ENCODE measurements around the gene ECEL1.
"Not testable (repeated sequence)": the region's sequence is repeated elsewhere in the genome, so short reads cannot be mapped to it uniquely, and the experiment has no call there.

Gene ECEL1

DNA sequence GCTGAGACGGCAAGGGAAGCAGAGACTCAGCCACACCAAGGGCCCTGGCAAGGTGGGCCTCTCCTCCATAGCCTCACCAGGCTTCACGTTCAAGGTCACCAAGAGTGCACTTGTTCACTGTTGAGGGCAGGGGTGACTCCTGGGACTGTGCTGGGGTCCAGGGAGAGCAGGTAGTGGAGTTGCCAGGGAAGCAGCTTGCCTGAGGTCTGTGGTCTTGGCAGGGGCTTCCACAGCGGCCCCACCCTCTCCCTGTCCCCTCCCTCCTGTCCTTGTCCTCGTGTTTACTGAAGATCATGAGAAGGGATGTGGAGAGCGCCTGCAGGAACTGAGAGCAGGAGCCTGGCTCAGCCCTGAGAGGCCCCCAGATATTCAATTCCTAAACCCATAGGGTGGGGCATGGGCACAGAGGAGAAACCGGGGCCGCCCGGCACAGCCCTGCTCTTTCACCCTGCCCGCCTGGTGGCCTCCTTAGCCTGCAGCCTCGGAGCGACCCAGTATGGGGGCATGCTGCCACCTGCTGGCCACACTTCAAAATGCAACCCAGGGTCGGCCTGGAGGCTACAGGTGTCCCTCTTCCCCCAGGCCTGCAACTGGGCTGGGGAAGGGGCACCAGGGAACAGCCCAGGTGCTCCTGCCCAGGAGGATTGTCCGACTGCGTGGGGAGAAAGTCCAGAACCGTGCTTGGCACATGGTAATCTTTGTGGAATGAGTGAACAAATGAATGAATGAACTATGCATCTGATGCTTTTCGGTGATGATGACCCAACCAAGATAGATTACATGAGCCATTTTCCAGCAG lies 47.2 kb downstream of the ECEL1 start:
- DNase-seq, result peak; percentile 84

DNA sequence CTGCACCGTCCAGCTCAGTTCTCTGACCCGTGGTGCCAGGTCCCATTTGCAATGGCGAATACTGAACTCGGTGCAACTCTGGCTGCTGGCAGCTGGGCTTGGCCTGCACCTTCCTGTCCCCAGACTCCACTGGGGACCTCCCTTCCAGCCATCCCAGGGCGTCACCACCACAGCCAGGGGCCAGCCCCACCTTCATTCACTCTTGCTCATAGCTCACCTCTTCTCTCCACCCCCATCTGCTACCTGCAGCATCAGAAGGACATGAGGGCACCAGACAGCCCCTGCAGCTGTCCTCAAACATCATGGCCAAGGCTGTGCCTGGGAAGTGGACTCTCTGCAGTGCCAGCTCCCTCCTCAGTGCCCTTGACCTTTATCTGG lies 47.9 kb downstream of the ECEL1 start:
- DNase-seq, result no peak

- peak; percentile 48 for DNase-seq
Observed at GRCh38 chr2:232438951-232439757, 48.5 kb downstream of the ECEL1 start.

GRCh38 chr2:232438091-232438490 lies 49.5 kb downstream of the ECEL1 start:
- no peak for DNase-seq

DNA sequence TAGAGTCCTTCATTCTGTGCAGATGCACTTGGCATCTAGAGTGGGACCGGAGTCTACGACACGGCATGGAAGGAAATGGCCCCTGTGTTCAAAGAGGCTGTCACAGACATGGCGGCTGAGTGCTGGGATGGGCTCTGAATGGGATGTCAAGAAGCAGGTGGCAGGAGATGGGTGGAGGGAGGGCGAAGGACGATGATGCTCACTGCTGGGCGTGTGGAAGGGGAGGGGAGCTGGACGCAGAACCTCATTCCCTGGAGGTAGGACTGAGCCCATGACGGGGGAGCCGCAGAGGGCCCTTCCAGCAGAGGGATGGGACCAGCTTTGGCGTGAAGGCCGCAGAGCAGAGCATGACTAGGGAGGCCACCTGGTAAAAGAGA lies 50.5 kb downstream of the ECEL1 start:
- DNase-seq, result no peak

DNA sequence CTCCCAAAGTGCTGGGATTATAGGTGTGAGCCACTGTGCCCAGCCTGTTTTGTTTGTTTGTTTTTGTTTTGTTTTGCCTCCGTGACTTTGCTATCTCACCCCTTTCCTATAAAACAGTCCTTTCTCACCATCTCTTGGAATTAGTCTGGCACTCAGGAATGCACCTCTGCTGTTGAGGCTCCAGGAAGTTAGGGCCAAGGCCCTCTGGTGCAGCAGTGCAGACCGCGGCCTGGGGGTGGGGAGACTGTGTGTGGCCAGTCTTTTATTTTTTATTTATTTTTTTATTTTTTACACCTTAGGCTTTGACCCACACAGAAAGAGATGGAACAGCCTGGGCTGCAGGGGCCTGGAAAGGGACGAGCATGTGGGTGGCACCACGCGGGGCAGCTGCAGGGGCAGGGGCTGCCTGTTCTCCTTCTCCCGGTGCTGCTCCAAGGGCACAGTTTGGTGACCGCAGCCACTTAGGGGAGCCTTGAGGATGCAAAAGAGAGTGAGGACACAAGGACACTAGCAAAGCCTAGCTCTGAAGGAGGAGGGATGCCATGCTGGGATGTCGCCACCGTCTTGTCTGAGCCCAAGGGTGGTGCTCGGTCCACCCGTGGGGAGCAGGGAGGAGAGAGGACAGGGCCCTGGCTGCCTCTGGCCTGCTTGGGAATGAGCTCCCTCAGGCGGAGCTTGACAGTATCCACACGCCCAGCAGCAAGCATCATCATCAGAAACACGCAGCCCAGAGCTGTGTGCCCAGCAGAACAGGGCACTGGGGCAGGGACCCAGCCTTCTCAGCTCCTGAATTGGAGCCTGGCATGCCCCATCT lies 51.0 kb downstream of the ECEL1 start:
- no peak for DNase-seq

GRCh38 chr2:232435805-232436204 lies 51.8 kb downstream of the ECEL1 start:
- no peak for DNase-seq

DNA sequence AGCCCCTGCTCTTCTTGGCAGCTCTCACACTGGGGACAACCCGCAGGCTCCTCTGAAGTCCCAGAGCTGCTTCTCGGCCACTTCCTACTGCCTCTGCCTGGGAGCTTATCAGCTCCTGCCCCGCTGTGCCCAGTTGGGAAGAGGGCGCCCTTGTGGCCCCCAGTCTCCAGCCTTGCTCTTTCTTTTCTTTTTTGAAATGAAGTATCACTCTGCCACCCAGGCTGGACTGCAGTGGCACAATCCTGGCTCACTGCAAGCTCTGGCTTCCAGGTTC lies 52.3 kb downstream of the ECEL1 start:
- DNase-seq, result no peak

DNA sequence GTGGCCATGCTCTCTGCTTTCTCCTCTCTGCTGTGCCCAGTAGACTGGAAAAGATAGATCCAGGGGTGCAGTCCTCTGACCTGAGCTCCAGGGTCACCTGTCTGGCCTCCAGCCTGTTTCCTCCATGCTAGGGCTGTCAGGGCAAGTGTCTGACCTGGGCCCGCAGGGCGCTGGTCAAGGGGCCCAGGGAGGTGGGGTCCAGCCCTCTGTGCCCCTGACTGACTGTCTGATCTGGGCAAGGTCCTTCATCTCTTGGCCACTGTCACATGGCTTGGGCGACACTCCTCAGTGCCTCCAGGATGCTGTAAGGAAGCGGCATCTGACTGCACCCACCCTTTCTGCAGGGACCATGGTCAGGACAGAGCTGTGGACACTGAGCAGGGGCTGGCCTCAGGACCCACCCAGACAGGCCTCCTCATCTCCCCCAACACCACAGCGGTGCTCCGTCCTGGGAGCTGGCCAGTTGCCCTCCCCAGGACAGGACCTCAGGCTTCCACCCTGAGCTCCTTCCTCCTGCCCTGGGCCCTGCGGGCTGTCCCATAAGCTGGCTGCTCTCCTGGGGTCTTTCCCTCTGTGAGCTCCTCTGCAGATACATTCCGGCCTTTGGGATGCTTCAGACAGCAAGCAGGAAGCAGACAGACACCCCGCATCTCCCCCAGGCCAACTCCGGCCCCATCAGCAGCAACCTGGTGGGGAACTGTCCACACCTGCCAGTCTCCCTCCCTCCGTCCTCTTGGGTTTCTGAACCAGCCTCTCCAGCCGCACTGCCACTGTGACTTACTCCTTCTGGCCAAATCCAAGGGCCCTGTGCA lies 52.9 kb downstream of the ECEL1 start:
- DNase-seq, result no peak

GRCh38 chr2:232434091-232434490 lies 53.5 kb downstream of the ECEL1 start:
- no peak for DNase-seq

GRCh38 chr2:232433622-232434021 lies 54.0 kb downstream of the ECEL1 start:
- DNase-seq, result not testable (repeated sequence)

DNA sequence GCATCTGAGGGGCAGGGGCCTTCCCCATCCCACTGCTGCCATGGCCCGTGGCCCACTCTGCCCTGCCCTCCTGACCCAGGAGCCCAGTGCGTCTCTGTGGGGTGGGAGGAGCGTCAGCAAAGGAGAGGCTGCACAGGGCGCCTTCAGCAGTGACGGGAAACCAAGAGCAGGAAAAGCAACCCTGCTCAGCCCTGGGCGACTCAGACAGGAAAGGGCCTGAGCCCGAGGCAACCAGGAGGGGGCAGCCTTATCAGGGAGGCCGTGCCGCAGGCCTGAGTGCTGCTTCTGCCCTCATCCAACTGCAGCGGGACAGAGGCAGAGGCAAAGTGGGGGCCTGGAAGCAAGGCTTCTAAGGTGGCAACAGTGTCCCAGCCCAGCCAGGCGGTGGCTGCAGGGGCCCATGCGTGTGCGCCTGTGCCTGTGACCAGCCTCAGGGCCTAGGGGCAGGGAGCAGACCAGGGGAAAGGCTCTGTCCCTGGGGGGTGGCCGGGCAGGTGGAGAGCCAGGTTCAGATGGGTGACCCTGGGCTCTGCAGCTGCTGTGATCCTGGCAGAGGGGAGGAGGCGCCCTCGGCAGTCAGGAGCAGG lies 54.9 kb downstream of the ECEL1 start:
- no peak for DNase-seq

DNA sequence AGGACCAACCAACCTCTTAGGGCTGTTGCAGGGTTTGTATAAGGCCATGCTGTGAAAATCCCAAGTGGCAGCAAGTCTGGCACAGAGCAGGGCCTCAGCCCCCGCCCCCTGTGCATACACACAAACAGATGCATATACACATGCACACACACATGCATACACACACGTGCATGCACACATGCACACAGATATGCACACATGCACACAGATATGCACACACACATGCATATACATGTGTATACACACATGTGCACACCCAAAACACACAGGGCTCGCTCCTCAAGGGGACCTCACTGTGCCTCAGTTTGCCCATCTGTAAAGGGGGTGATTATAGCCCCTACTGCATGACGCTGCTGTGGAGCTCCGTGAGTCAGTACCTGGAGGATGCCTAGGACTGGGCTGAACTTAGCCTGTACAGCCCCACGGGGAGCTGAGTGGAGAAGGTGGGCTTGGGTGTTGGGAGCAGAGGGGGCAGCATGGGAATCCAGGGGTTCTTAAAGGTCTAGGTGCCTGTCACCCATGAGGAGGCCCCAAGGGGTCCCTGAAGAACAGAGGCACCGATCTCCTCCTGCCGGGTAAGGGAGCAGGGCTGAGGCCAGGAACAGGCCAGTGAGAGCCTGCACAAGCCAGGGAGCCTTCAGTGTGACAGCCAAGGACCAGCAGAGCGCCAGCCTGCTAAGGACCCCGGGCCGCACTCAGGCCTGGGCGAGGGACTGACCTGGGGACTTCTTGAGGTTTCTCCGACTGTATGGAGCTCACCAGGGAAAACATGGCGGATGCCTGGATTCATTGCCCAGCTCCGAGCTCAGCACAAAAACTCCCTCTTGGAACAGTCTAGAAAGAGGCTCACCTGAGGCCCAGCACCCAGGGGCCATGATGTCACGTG lies 55.7 kb downstream of the ECEL1 start:
- no peak for DNase-seq

Data from CD4-positive, alpha-beta T cell treated with Interleukin-17A for 1 hour (primary cell).